ENCODE measurements around the gene ASB12.
A peak's percentile ranks its signal among the peaks of the same experiment; 100 is the strongest.
"Not testable (repeated sequence)": the region's sequence is repeated elsewhere in the genome, so short reads cannot be mapped to it uniquely, and the experiment has no call there.

The ASB12 gene

GRCh38 chrX:64230123-64230970 is at the start of gene ASB12:
ASB12 (minus strand) TSS chrX:64230607; CDS start chrX:64225650, 4,957 bp downstream.
- no peaks in the 10 kb centered on the region for H3K36me3 ChIP-seq (ENCODE audit: control insufficient read depth, insufficient read depth, low read length)
- no peak within 1 kb of the TSS for H3K4me3 ChIP-seq (ENCODE audit: low read length)
- H3K27me3 ChIP-seq (ENCODE audit: control insufficient read depth, insufficient read depth, low read length), result no peaks in the 10 kb centered on the region
- no peak within 1 kb of the TSS for H3K9ac ChIP-seq (ENCODE audit: low read length)
- H3K9me3 ChIP-seq (ENCODE audit: control insufficient read depth, low read length), result no peaks in the 10 kb centered on the region
- no peaks in the 10 kb centered on the region for H3K4me1 ChIP-seq (ENCODE audit: control insufficient read depth, insufficient read depth, low read length)

DNA sequence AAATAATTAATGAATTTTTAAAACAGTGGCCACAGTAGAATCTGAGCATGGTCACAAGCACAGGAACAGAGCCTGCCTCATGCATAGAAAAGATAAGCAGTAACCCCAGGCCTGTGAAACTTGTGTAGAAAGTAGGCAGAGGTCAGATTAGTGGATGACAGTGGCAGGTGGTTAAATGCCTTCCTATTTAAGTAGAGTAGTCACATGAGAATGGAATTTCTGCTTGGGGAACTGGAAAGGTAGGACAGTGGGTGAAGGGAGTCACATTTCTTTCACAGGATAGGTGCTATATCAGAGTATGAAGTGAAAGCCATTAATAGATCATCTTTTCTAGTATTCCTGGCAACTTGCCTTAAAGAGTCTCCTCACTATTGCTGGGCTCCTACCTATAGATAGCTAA is 34.9 kb upstream of the ASB12 start:
- no peaks in the 10 kb centered on the region for H3K27me3 ChIP-seq (ENCODE audit: control insufficient read depth, insufficient read depth, low read length)
- H3K36me3 ChIP-seq (ENCODE audit: control insufficient read depth, insufficient read depth, low read length), result no peaks in the 10 kb centered on the region
- H3K9ac ChIP-seq (ENCODE audit: low read length), result no peak overlapping the region

GRCh38 chrX:64229154-64229553 is 1.3 kb downstream of the ASB12 start:
- Histone ChIP-seq H3K9ac (ENCODE audit: low read length) (no peak overlapping the region), H3K27me3 (ENCODE audit: control insufficient read depth, insufficient read depth, low read length) (no peaks in the 10 kb centered on the region), H3K4me3 (ENCODE audit: low read length) (no peak overlapping the region), H3K36me3 (ENCODE audit: control insufficient read depth, insufficient read depth, low read length) (no peaks in the 10 kb centered on the region), H3K4me1 (ENCODE audit: control insufficient read depth, insufficient read depth, low read length) (no peaks in the 10 kb centered on the region), H3K9me3 (ENCODE audit: control insufficient read depth, low read length) (no peaks in the 10 kb centered on the region)

More for the DNA sequence above, 34.9 kb upstream of the ASB12 start:
- no peaks in the 10 kb centered on the region for H3K9me3 ChIP-seq (ENCODE audit: control insufficient read depth, low read length)
- no peaks in the 10 kb centered on the region for H3K4me1 ChIP-seq (ENCODE audit: control insufficient read depth, insufficient read depth, low read length)
- H3K4me3 ChIP-seq (ENCODE audit: low read length), result no peak overlapping the region

- Histone ChIP-seq H3K9me3 (ENCODE audit: control insufficient read depth, low read length) (no peaks in the 10 kb centered on the region), H3K36me3 (ENCODE audit: control insufficient read depth, insufficient read depth, low read length) (no peaks in the 10 kb centered on the region), H3K4me3 (ENCODE audit: low read length) (no peak overlapping the region), H3K4me1 (ENCODE audit: control insufficient read depth, insufficient read depth, low read length) (no peaks in the 10 kb centered on the region), H3K9ac (ENCODE audit: low read length) (no peak overlapping the region), H3K27me3 (ENCODE audit: control insufficient read depth, insufficient read depth, low read length) (no peaks in the 10 kb centered on the region)
Observed at GRCh38 chrX:64218023-64218422, 12.4 kb downstream of the ASB12 start.

DNA sequence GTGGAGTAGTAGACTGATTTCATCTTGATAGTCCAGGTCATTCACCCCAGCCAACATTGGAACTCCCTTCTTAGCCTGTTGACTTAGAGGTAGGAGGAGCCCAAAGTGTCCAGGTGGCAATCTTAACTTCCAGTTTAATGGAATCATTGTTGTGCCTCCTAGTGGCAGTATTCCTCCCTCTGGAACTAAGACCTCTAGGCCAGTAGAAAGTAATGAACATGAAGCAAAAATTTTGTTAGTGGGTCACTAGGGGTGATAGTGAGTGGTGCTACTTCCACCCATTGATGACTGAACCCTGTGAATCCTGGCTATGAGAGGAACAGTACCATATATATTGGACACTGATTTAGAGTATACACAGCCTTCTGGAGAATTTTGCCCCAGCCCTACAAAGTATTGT is 16.4 kb downstream of the ASB12 start:
- H3K9me3 ChIP-seq (ENCODE audit: control insufficient read depth, low read length); H3K27me3 ChIP-seq (ENCODE audit: control insufficient read depth, insufficient read depth, low read length); H3K36me3 ChIP-seq (ENCODE audit: control insufficient read depth, insufficient read depth, low read length); H3K9ac ChIP-seq (ENCODE audit: low read length); H3K4me3 ChIP-seq (ENCODE audit: low read length); H3K4me1 ChIP-seq (ENCODE audit: control insufficient read depth, insufficient read depth, low read length): not testable (repeated sequence)

- H3K9me3 ChIP-seq (ENCODE audit: control insufficient read depth, low read length), result no peaks in the 10 kb centered on the region
- H3K36me3 ChIP-seq (ENCODE audit: control insufficient read depth, insufficient read depth, low read length), result no peaks in the 10 kb centered on the region
- H3K4me1 ChIP-seq (ENCODE audit: control insufficient read depth, insufficient read depth, low read length), result peaks cover 22% of the 10 kb centered on the region
- H3K4me3 ChIP-seq (ENCODE audit: low read length), result peak overlapping the region; percentile 82
- no peaks in the 10 kb centered on the region for H3K27me3 ChIP-seq (ENCODE audit: control insufficient read depth, insufficient read depth, low read length)
- peak overlapping the region; percentile 75 for H3K9ac ChIP-seq (ENCODE audit: low read length)
Observed at GRCh38 chrX:64206556-64207162, 23.7 kb downstream of the ASB12 start.

GRCh38 chrX:64205735-64206501 is 24.5 kb downstream of the ASB12 start:
- H3K27me3 ChIP-seq (ENCODE audit: control insufficient read depth, insufficient read depth, low read length), result no peaks in the 10 kb centered on the region
- H3K9me3 ChIP-seq (ENCODE audit: control insufficient read depth, low read length), result no peaks in the 10 kb centered on the region
- peak overlapping the region; percentile 75 for H3K9ac ChIP-seq (ENCODE audit: low read length)
- no peaks in the 10 kb centered on the region for H3K36me3 ChIP-seq (ENCODE audit: control insufficient read depth, insufficient read depth, low read length)
- peaks cover 22% of the 10 kb centered on the region for H3K4me1 ChIP-seq (ENCODE audit: control insufficient read depth, insufficient read depth, low read length)
- H3K4me3 ChIP-seq (ENCODE audit: low read length), result peak overlapping the region; percentile 82

GRCh38 chrX:64205441-64205734 is 25.0 kb downstream of the ASB12 start, which contains the start of gene AMER1:
AMER1 (minus strand) TSS chrX:64205708; CDS start chrX:64193286, 12,422 bp downstream.
- peak within 1 kb of the TSS; percentile 82 for H3K4me3 ChIP-seq (ENCODE audit: low read length)
- H3K4me1 ChIP-seq (ENCODE audit: control insufficient read depth, insufficient read depth, low read length), result peaks cover 22% of the 10 kb centered on the region
- no peaks in the 10 kb centered on the region for H3K27me3 ChIP-seq (ENCODE audit: control insufficient read depth, insufficient read depth, low read length)
- no peaks in the 10 kb centered on the region for H3K36me3 ChIP-seq (ENCODE audit: control insufficient read depth, insufficient read depth, low read length)
- peak within 1 kb of the TSS; percentile 75 for H3K9ac ChIP-seq (ENCODE audit: low read length)
- H3K9me3 ChIP-seq (ENCODE audit: control insufficient read depth, low read length), result no peaks in the 10 kb centered on the region

DNA sequence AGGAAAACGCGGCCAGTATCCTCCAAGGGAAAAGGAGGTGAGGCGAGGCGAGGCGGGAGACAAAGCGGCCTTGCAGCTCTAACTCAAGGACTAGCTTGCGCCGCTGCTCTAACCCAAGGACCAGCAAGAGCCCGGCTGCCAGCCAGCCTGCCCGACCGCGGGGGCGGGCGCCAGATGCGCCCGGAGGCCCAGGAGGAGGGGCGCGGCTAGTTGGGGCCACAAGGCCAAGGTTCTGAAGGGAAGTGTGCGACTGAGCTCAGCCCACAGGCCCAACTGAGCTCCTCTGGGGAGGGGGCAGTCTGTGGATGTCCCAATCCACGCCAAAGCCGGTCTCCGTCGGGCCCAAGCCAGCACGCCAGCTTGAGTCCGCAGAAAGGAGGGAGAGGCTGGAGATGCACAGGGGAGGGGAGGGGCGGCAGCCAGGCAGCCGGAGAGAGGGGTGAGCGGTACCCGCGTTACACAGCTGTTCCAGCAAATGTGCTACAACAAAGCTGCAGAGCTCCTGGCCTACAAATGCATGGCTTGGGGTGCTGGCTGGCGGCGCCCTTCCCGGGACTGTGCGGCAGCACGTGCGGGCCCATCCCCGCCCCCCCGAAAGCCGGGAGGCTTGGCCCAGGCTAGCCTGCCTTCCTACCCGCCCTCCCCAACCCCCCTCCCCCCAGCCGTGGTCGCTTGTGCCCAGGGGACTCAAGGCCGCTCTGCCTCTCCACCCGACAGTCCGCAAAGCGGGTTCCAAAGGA is 25.5 kb downstream of the ASB12 start:
- Histone ChIP-seq H3K36me3 (ENCODE audit: control insufficient read depth, insufficient read depth, low read length) (no peaks in the 10 kb centered on the region), H3K9ac (ENCODE audit: low read length) (peak overlapping the region; percentile 53), H3K9me3 (ENCODE audit: control insufficient read depth, low read length) (no peaks in the 10 kb centered on the region), H3K4me3 (ENCODE audit: low read length) (peak overlapping the region; percentile 82), H3K27me3 (ENCODE audit: control insufficient read depth, insufficient read depth, low read length) (no peaks in the 10 kb centered on the region), H3K4me1 (ENCODE audit: control insufficient read depth, insufficient read depth, low read length) (peaks cover 22% of the 10 kb centered on the region)

DNA sequence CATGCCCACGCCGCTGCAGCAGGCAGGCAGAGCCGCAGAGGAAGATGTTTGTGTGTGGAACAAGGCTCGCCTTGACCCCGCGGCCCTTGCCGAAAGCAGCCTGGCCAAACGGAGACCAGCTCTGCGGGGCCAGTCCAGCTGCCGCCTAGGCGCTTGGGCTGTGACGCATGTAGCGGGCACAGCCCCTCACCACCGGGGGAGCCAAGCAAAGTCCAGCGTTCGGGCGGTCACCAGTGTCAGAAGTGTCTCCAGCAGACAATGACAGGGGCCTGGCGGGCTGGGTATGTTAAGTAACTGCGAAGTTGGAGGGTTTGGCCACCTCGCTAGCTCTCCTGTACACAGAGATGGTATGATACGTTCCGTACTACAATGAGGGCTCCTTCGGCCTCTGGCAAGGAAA is 26.2 kb downstream of the ASB12 start:
- no peaks in the 10 kb centered on the region for H3K27me3 ChIP-seq (ENCODE audit: control insufficient read depth, insufficient read depth, low read length)
- H3K4me3 ChIP-seq (ENCODE audit: low read length), result no peak overlapping the region
- H3K9me3 ChIP-seq (ENCODE audit: control insufficient read depth, low read length), result no peaks in the 10 kb centered on the region
- H3K9ac ChIP-seq (ENCODE audit: low read length), result peak overlapping the region; percentile 53
- peaks cover 22% of the 10 kb centered on the region for H3K4me1 ChIP-seq (ENCODE audit: control insufficient read depth, insufficient read depth, low read length)
- H3K36me3 ChIP-seq (ENCODE audit: control insufficient read depth, insufficient read depth, low read length), result no peaks in the 10 kb centered on the region

DNA sequence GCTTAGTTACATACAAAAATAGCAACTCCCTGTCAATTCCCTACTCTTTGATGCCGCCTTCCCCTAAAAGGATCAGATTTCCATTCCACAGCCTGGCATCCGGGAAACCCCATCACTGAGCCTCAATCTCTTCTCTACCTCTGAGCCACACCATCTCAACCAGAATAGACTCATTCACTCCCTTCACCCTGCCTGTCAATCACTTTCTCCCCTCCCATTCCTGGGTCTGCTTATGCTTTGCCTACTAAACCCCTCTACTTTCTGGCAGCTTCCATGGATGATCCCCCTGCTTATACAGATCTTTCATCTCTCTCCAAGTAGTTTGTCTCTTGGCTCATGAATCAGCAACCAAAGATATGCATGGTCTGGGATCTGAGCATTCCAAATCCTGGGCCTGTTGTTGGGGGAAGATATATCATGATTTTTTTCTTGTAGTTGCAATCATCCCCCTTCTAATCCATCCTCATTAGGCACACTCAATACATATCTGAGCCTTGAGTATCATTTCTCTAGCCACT is 27.5 kb downstream of the ASB12 start:
- H3K36me3 ChIP-seq (ENCODE audit: control insufficient read depth, insufficient read depth, low read length), result no peaks in the 10 kb centered on the region
- no peak overlapping the region for H3K4me3 ChIP-seq (ENCODE audit: low read length)
- H3K9me3 ChIP-seq (ENCODE audit: control insufficient read depth, low read length), result no peaks in the 10 kb centered on the region
- no peaks in the 10 kb centered on the region for H3K27me3 ChIP-seq (ENCODE audit: control insufficient read depth, insufficient read depth, low read length)
- H3K4me1 ChIP-seq (ENCODE audit: control insufficient read depth, insufficient read depth, low read length), result peaks cover 22% of the 10 kb centered on the region
- H3K9ac ChIP-seq (ENCODE audit: low read length), result no peak overlapping the region

Measured in mucosa of stomach (tissue), 1 donor.